Measurements from ENCODE around the gene WFDC1.
"Not testable (repeated sequence)": the region's sequence is repeated elsewhere in the genome, so short reads cannot be mapped to it uniquely, and the experiment has no call there.

The WFDC1 gene

DNA sequence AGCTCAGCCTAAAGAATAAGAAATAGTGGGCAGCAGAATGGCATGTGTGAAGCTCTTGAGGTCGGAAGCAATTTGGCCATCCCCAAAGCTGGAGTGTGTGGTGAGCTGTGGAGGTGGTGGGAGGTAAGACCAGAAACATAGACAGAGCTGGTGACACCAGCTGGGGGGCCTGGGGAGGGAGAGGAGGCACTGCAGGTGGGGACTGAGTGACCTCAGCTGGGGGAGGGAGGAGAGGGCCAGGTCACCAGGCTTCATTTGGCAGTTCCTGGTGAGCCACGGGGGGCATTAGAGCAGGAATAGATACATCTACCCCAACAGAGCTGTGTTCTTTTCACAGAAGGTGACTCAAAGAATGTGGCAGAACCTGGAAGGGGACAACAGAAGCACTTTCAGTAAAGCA lies 31.9 kb downstream of the WFDC1 start:
- 83 to 97% methylated on average over 2 of the region's 2 CpGs for WGBS, 2 experiments
- Histone ChIP-seq H3K27ac (ENCODE audit: insufficient read depth, low read depth, low read length, poor library complexity, severe bottlenecking) (no peak overlapping the region), H3K9me3 (ENCODE audit: control insufficient read depth, low read length) (no peaks in the 10 kb centered on the region), H3K4me3 (ENCODE audit: insufficient read depth, low read depth, low read length) (no peak overlapping the region), H3K27me3 (ENCODE audit: control insufficient read depth, insufficient read depth, low read length, poor library complexity, severe bottlenecking) (no peaks in the 10 kb centered on the region), H3K4me1 (ENCODE audit: control insufficient read depth, insufficient read depth, low read length) (peaks cover 5% of the 10 kb centered on the region), H3K36me3 (ENCODE audit: control insufficient read depth, insufficient read depth, low read length) (no peaks in the 10 kb centered on the region)

DNA sequence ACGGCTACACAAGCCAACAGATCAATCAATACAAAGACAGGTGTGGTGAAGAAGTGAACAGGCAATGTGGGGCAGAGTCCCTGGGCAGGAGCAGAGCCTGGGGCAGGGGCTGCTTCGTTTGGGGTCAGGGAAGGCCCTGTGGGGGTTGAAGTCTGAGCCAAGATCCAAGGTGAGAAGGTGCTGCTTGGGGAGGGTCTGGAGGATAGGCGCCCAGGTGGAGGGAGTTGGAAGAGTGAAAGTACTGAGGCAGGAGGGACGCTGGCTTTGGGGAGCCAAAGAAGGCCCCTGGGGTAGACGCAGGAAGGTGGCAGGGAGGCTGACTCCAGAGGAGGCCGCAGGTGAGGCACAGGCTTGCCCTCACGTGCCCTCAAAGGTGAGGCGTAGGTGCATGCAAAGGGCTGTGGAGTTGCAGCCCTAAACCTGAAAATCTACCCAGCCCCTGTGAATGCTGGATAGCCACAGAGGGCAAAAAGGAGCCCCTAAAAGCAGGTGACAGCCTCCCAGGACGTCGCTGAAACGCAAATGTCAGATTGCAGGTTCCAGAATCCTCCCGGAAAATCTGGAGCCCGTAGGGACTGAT lies 33.3 kb downstream of the WFDC1 start:
- Histone ChIP-seq H3K4me3 (ENCODE audit: insufficient read depth, low read depth, low read length) (no peak overlapping the region), H3K9me3 (ENCODE audit: control insufficient read depth, low read length) (no peaks in the 10 kb centered on the region), H3K36me3 (ENCODE audit: control insufficient read depth, insufficient read depth, low read length) (no peaks in the 10 kb centered on the region), H3K27ac (ENCODE audit: insufficient read depth, low read depth, low read length, poor library complexity, severe bottlenecking) (no peak overlapping the region), H3K27me3 (ENCODE audit: control insufficient read depth, insufficient read depth, low read length, poor library complexity, severe bottlenecking) (no peaks in the 10 kb centered on the region), H3K4me1 (ENCODE audit: control insufficient read depth, insufficient read depth, low read length) (peaks cover 5% of the 10 kb centered on the region)
- WGBS, 2 experiments, result 88 to 92% methylated on average over 13 of the region's 13 CpGs

- Histone ChIP-seq H3K27me3 (ENCODE audit: control insufficient read depth, insufficient read depth, low read length, poor library complexity, severe bottlenecking) (no peaks in the 10 kb centered on the region), H3K9me3 (ENCODE audit: control insufficient read depth, low read length) (no peaks in the 10 kb centered on the region), H3K4me3 (ENCODE audit: insufficient read depth, low read depth, low read length) (no peak overlapping the region), H3K4me1 (ENCODE audit: control insufficient read depth, insufficient read depth, low read length) (peaks cover 5% of the 10 kb centered on the region), H3K36me3 (ENCODE audit: control insufficient read depth, insufficient read depth, low read length) (no peaks in the 10 kb centered on the region), H3K27ac (ENCODE audit: insufficient read depth, low read depth, low read length, poor library complexity, severe bottlenecking) (no peak overlapping the region)
- 95% methylated on average over 8 of the region's 8 CpGs for WGBS, 2 experiments
Observed at GRCh38 chr16:84329016-84329415, 34.3 kb downstream of the WFDC1 start.

DNA sequence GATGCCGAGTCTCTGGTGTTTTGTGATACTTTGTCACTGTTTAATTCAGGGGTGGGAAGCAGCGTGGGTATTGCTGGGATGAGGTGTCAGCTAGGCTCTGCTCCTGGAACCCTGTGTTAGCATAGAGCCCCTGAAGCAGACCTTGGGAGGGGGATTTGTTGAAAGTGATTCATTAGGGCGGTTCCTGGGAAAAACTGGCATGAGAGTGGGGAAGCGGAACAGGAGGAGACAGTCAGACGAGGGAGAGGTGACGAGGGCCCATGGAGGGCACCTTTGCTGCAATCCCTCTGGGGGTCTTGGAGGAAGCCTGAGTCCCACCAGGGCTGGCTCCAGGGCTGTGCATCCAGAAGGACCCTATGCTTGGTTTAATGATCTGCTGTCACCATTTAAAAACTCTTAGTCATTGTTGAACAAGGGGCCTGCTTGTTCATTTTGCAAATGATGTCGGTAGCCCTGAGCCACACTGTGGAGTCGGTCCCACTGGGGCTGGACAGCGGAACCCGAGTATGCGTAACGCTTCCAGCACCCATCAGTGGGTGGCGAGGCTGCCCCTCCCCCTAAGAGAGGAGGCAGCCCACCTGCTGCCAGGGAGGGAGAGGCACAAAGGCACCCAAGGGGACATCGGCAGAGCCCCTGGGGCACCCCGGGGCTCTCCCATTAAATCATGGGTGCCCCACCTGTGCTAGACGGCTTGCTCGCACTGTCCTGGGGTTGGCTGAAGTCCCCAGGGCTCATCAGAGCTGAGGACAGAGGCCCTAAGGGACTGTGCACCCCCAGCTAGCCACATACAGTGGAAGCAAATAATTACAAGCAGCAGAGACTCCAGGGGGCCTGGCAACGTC lies 35.4 kb downstream of the WFDC1 start:
- no peaks in the 10 kb centered on the region for H3K9me3 ChIP-seq (ENCODE audit: control insufficient read depth, low read length)

GRCh38 chr16:84330685-84331050 lies 36.0 kb downstream of the WFDC1 start:
- no peaks in the 10 kb centered on the region for H3K36me3 ChIP-seq (ENCODE audit: control insufficient read depth, insufficient read depth, low read length)
- H3K9me3 ChIP-seq (ENCODE audit: control insufficient read depth, low read length), result no peaks in the 10 kb centered on the region
- peaks cover 5% of the 10 kb centered on the region for H3K4me1 ChIP-seq (ENCODE audit: control insufficient read depth, insufficient read depth, low read length)
- 87% methylated on average over 5 of the region's 5 CpGs for WGBS, 2 experiments
- no peaks in the 10 kb centered on the region for H3K27me3 ChIP-seq (ENCODE audit: control insufficient read depth, insufficient read depth, low read length, poor library complexity, severe bottlenecking)
- no peak overlapping the region for H3K4me3 ChIP-seq (ENCODE audit: insufficient read depth, low read depth, low read length)
- H3K27ac ChIP-seq (ENCODE audit: insufficient read depth, low read depth, low read length, poor library complexity, severe bottlenecking), result no peak overlapping the region

More for the DNA sequence above, 35.4 kb downstream of the WFDC1 start:
- Histone ChIP-seq H3K4me3 (ENCODE audit: insufficient read depth, low read depth, low read length) (no peak overlapping the region), H3K4me1 (ENCODE audit: control insufficient read depth, insufficient read depth, low read length) (peaks cover 5% of the 10 kb centered on the region), H3K36me3 (ENCODE audit: control insufficient read depth, insufficient read depth, low read length) (no peaks in the 10 kb centered on the region), H3K27ac (ENCODE audit: insufficient read depth, low read depth, low read length, poor library complexity, severe bottlenecking) (no peak overlapping the region), H3K27me3 (ENCODE audit: control insufficient read depth, insufficient read depth, low read length, poor library complexity, severe bottlenecking) (no peaks in the 10 kb centered on the region)
- WGBS, 2 experiments, result 85 to 87% methylated on average over 18 of the region's 18 CpGs

GRCh38 chr16:84331998-84332780 lies 37.5 kb downstream of the WFDC1 start:
- 91 to 92% methylated on average over 17 of the region's 17 CpGs for WGBS, 2 experiments
- H3K9me3 ChIP-seq (ENCODE audit: control insufficient read depth, low read length), result no peaks in the 10 kb centered on the region
- H3K27me3 ChIP-seq (ENCODE audit: control insufficient read depth, insufficient read depth, low read length, poor library complexity, severe bottlenecking), result no peaks in the 10 kb centered on the region
- no peak overlapping the region for H3K4me3 ChIP-seq (ENCODE audit: insufficient read depth, low read depth, low read length)
- H3K4me1 ChIP-seq (ENCODE audit: control insufficient read depth, insufficient read depth, low read length), result peaks cover 5% of the 10 kb centered on the region
- H3K36me3 ChIP-seq (ENCODE audit: control insufficient read depth, insufficient read depth, low read length), result no peaks in the 10 kb centered on the region
- no peak overlapping the region for H3K27ac ChIP-seq (ENCODE audit: insufficient read depth, low read depth, low read length, poor library complexity, severe bottlenecking)

DNA sequence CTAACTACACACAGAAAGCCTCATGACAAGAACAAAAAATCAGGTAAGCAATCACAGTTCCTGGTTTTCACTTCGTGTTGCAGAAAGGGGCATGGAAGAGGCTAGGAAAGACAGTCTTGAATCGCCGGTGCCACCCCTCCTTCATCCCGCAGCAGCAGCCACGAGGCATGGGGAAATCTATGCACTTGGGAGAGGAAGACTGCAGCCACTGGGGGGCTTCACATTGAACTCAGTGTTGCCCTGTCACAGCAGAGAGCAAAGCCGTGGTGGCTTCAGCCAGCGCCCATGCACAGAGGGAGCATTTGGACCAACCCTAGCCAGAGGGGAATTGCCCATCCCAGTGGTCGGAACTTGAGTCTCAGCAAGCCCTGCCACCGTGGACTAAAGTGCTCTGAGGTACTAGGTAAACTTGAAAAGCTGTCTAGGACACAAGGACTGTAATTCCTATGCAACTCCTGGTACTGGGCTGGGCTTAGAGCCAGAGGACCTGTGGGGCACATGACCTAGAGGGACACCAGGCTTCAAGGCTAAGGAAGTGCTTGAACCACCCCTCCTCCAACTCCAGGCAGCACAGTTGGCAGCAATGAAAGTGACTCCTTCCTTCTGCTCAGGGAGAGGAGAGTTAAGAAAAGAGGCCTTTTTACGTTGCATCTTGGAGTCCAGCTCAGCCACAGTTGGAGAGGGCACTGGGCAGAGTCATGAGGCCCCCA lies 38.5 kb downstream of the WFDC1 start:
- no peaks in the 10 kb centered on the region for H3K9me3 ChIP-seq (ENCODE audit: control insufficient read depth, low read length)
- no peaks in the 10 kb centered on the region for H3K27me3 ChIP-seq (ENCODE audit: control insufficient read depth, insufficient read depth, low read length, poor library complexity, severe bottlenecking)
- H3K4me1 ChIP-seq (ENCODE audit: control insufficient read depth, insufficient read depth, low read length), result peaks cover 5% of the 10 kb centered on the region
- no peak overlapping the region for H3K4me3 ChIP-seq (ENCODE audit: insufficient read depth, low read depth, low read length)
- H3K36me3 ChIP-seq (ENCODE audit: control insufficient read depth, insufficient read depth, low read length), result no peaks in the 10 kb centered on the region
- H3K27ac ChIP-seq (ENCODE audit: insufficient read depth, low read depth, low read length, poor library complexity, severe bottlenecking), result no peak overlapping the region
- WGBS, 2 experiments, result 65% methylated on average over 10 of the region's 10 CpGs

- no peak overlapping the region for H3K4me3 ChIP-seq (ENCODE audit: insufficient read depth, low read depth, low read length)
- no peaks in the 10 kb centered on the region for H3K27me3 ChIP-seq (ENCODE audit: control insufficient read depth, insufficient read depth, low read length, poor library complexity, severe bottlenecking)
- WGBS, 2 experiments, result 93% methylated on average over 3 of the region's 3 CpGs
- H3K4me1 ChIP-seq (ENCODE audit: control insufficient read depth, insufficient read depth, low read length), result peaks cover 4% of the 10 kb centered on the region
- no peaks in the 10 kb centered on the region for H3K9me3 ChIP-seq (ENCODE audit: control insufficient read depth, low read length)
- H3K27ac ChIP-seq (ENCODE audit: insufficient read depth, low read depth, low read length, poor library complexity, severe bottlenecking), result no peak overlapping the region
- no peaks in the 10 kb centered on the region for H3K36me3 ChIP-seq (ENCODE audit: control insufficient read depth, insufficient read depth, low read length)
Observed at GRCh38 chr16:84334058-84334457, 39.4 kb downstream of the WFDC1 start.

DNA sequence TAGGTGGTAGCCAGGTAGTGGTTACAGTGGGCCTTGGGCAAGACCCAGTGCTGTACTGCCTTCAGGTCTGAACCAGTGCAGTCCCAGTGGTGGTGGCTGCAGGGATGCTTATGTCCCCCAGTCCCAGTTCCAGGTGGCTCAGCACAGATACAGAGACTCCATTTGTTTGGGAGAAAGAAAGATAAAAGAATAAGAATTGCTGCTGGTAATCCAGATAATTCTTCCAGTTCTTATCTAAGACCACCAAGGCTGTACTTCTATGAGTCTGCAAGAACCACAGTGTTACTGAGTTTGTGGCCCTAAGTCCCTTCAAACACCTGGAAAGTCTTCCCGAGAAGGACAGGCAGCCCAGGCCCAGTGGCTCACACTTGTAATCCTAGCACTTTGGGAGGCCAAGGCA lies 39.8 kb downstream of the WFDC1 start:
- no peaks in the 10 kb centered on the region for H3K4me1 ChIP-seq (ENCODE audit: control insufficient read depth, insufficient read depth, low read length)
- H3K27ac ChIP-seq (ENCODE audit: insufficient read depth, low read depth, low read length, poor library complexity, severe bottlenecking), result no peak overlapping the region
- no peaks in the 10 kb centered on the region for H3K9me3 ChIP-seq (ENCODE audit: control insufficient read depth, low read length)
- no peaks in the 10 kb centered on the region for H3K36me3 ChIP-seq (ENCODE audit: control insufficient read depth, insufficient read depth, low read length)
- 93 to 96% methylated on average over 1 of the region's 1 CpG for WGBS, 2 experiments
- no peak overlapping the region for H3K4me3 ChIP-seq (ENCODE audit: insufficient read depth, low read depth, low read length)
- H3K27me3 ChIP-seq (ENCODE audit: control insufficient read depth, insufficient read depth, low read length, poor library complexity, severe bottlenecking), result no peaks in the 10 kb centered on the region

DNA sequence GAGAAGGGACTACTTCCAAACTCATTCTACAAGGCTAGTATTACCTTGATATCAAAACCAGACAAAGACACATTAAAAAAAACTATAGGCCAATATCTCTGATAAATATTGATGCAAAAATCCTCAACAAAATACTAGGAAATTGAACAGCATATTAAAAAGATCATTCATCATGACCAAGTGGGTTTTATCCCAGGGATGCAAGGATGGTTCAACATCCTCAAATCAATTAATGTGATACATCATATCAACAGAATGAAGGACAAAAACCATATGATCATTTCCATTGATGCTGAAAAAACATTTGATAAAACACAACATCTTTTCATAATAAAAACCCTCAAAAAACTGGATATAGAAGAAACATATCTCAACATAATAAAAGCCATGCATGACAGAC lies 42.6 kb downstream of the WFDC1 start:
- not testable (repeated sequence) for H3K4me1 ChIP-seq (ENCODE audit: control insufficient read depth, insufficient read depth, low read length); H3K36me3 ChIP-seq (ENCODE audit: control insufficient read depth, insufficient read depth, low read length); H3K4me3 ChIP-seq (ENCODE audit: insufficient read depth, low read depth, low read length); H3K27me3 ChIP-seq (ENCODE audit: control insufficient read depth, insufficient read depth, low read length, poor library complexity, severe bottlenecking); H3K9me3 ChIP-seq (ENCODE audit: control insufficient read depth, low read length); H3K27ac ChIP-seq (ENCODE audit: insufficient read depth, low read depth, low read length, poor library complexity, severe bottlenecking)

Data from ectodermal cell (in vitro differentiated cells).